K562 (cell line): ENCODE results near the gene GZF1. TPM values are rescaled to one million over a fixed set of nuclear protein-coding genes. Genes with fewer than 3 reads are reported as not detected.

Source experiments
- ATAC-seq: fragments of 200-7000 bp; cut with Tn5 transposase; 3 replicates; pipeline ENCODE4 v1.9.1; 2020; ENCODE audit warnings: moderate library complexity
- BruUV-seq: library from RNA; stranded (reverse); fragments of 400-500 nt; replicated peaks from 2 replicates; lab custom pipeline; 2021; lab: Mats Ljungman, UMichigan
- CTCF ChIA-PET: fragments of 300-600 bp; formaldehyde crosslinking; extraction: SDS; loops from one replicate; lab custom pipeline; 2021; ENCODE audit warnings: low intra/inter-chr PET ratio; lab: Yijun Ruan, JAX
- POLR2A ChIA-PET: fragments of 300-600, 350-650 bp; sonication (Branson Sonifier 250); formaldehyde crosslinking; extraction: SDS; loops from one replicate; lab custom pipeline; 2021; ENCODE audit warnings: antibody characterized with exemption, inconsistent platforms; lab: Yijun Ruan, JAX
- DNase-seq, 4 experiments: peaks; one replicate each; pipeline versions ENCODE4 v3.0.0 to v3.0.0-alpha.2; 2011 to 2018; ENCODE audit warnings: low spot score in 3 of 4, mixed read lengths in 3 of 4; ENCODE audit errors: extremely low read depth in 1 of 4
- FAIRE-seq: peaks from 2 replicates; lab custom pipeline; 2011; peaks lifted over from hg19 to GRCh38; lab: Jason Lieb, UNC
- H2AFZ ChIP-seq: 2 replicates; pipeline ENCODE4 v1.6.0; 2011; ENCODE audit warnings: low read depth, low read length, control low read depth, inconsistent platforms
- H3K27ac ChIP-seq: fragments of 200-600 bp; 3 replicates; pipeline ENCODE4 v1.8.0; 2011; ENCODE audit warnings: low read depth, mild to moderate bottlenecking, control low read depth, inconsistent platforms, low read length, moderate library complexity, mixed read lengths; ENCODE audit errors: extremely low read depth
- H3K27me3 ChIP-seq, 2 experiments: fragments of 300-600 bp in 1 of 2; 2 replicates in 1 of 2; 3 replicates in 1 of 2; pipeline versions ENCODE4 v1.6.0 to v1.8.0; 2011; ENCODE audit warnings: inconsistent platforms in 2 of 2, low read length in 2 of 2, mild to moderate bottlenecking in 1 of 2, mixed read lengths in 1 of 2, moderate library complexity in 1 of 2; ENCODE audit not compliant: control insufficient read depth in 2 of 2, insufficient read depth in 2 of 2
- H3K36me3 ChIP-seq: fragments of 300-600 bp; 3 replicates; pipeline ENCODE4 v1.8.0; 2011; ENCODE audit warnings: mild to moderate bottlenecking, low read length, inconsistent platforms; ENCODE audit not compliant: control insufficient read depth, insufficient read depth
- H3K4me1 ChIP-seq, 2 experiments: fragments of 200-600 bp in 1 of 2; replicated peaks in 1 of 2; 2 replicates in 1 of 2; 3 replicates in 1 of 2; pipeline versions ENCODE4 v1.5.1 to v1.8.0; 2011; ENCODE audit warnings: inconsistent platforms in 2 of 2, low read length in 2 of 2, mild to moderate bottlenecking in 1 of 2, mixed read lengths in 1 of 2, moderate library complexity in 1 of 2; ENCODE audit not compliant: control insufficient read depth in 2 of 2, insufficient read depth in 2 of 2
- H3K4me2 ChIP-seq: 2 replicates; pipeline ENCODE4 v1.6.1; 2011; ENCODE audit warnings: low read length, control low read depth, inconsistent platforms, mixed read lengths; ENCODE audit not compliant: insufficient read depth
- H3K4me3 ChIP-seq: fragments of 200-600 bp; sonication (generic), shearing (Covaris generic); 2 replicates; pipeline ENCODE4 v1.5.1; 2016; ENCODE audit warnings: control low read depth, inconsistent platforms
- H3K79me2 ChIP-seq: fragments of 200-600 bp; 3 replicates; pipeline ENCODE4 v1.8.0; 2011; ENCODE audit warnings: low read length, inconsistent platforms; ENCODE audit not compliant: control insufficient read depth, insufficient read depth
- H3K9ac ChIP-seq, 2 experiments: 2 replicates each; pipeline versions ENCODE4 v1.6.0 to v1.6.1; 2011; ENCODE audit warnings: low read depth in 2 of 2, low read length in 2 of 2, control low read depth in 1 of 2, inconsistent platforms in 1 of 2, mild to moderate bottlenecking in 1 of 2, mixed read lengths in 1 of 2; ENCODE audit not compliant: insufficient read depth in 1 of 2
- H3K9me1 ChIP-seq: one replicate; pipeline ENCODE4 v1.6.0; 2011; ENCODE audit warnings: inconsistent platforms, mild to moderate bottlenecking, low read length, moderate library complexity; ENCODE audit not compliant: control insufficient read depth, insufficient read depth
- H3K9me3 ChIP-seq: replicated peaks from 2 replicates; pipeline ENCODE4 v1.5.1; 2011; ENCODE audit warnings: low read depth, low read length, inconsistent platforms; ENCODE audit not compliant: control insufficient read depth, insufficient read depth
- H4K20me1 ChIP-seq: replicated peaks from 2 replicates; pipeline ENCODE4 v1.6.1; 2011; ENCODE audit warnings: low read length, inconsistent platforms, mixed read lengths; ENCODE audit not compliant: control insufficient read depth, insufficient read depth
- ATF4 ChIP-seq: fragments of 450-650 bp; formaldehyde crosslinking; IDR thresholded peaks from 2 replicates; pipeline ENCODE4 v1.4.0; 2022; ENCODE audit warnings: mild to moderate bottlenecking, moderate library complexity
- FOSL1 ChIP-seq: fragments of 200-800 bp; sonication (Bioruptor generic); conservative IDR thresholded peaks from 2 replicates; pipeline ENCODE4 v1.6.1; 2016; ENCODE audit warnings: missing genetic modification characterization, missing compliant biosample characterization
- FOXJ3 ChIP-seq: sonication (generic); formaldehyde crosslinking; IDR thresholded peaks from 2 replicates; pipeline ENCODE4 v1.4.0; 2020; ENCODE audit warnings: mild to moderate bottlenecking, missing genetic modification reagents
- FOXK1 ChIP-seq: sonication (generic); formaldehyde crosslinking; IDR thresholded peaks from 2 replicates; pipeline ENCODE4 v1.8.0; 2022; ENCODE audit warnings: missing genetic modification reagents, mild to moderate bottlenecking, borderline replicate concordance
- FUS ChIP-seq: fragments of 200-400 bp; formaldehyde crosslinking; optimal IDR thresholded peaks from 2 replicates; pipeline ENCODE3; 2017; ENCODE audit warnings: low read depth, low read length
- HNRNPLL ChIP-seq: fragments of 200-400 bp; formaldehyde crosslinking; IDR thresholded peaks from 2 replicates; pipeline ENCODE4 v1.6.1; 2017; ENCODE audit warnings: low read length, low read depth, mild to moderate bottlenecking; ENCODE audit not compliant: poor library complexity, severe bottlenecking
- HOXB6 ChIP-seq: fragments of 250-450 bp; sonication (Bioruptor Pico); IDR thresholded peaks from 2 replicates; pipeline ENCODE4 v1.5.1; 2022; ENCODE audit warnings: mild to moderate bottlenecking, borderline replicate concordance
- MCM3 ChIP-seq: fragments of 450-650 bp; IDR thresholded peaks from 2 replicates; pipeline ENCODE4 v1.6.1; 2016
- NCOA2 ChIP-seq, 2 experiments: fragments of 450-650 bp; IDR thresholded peaks; 2 replicates each; pipeline ENCODE4 v1.6.1; 2018; ENCODE audit warnings: mild to moderate bottlenecking in 2 of 2, moderate library complexity in 1 of 2; ENCODE audit not compliant: partially characterized antibody in 2 of 2
- NR4A1 ChIP-seq, 2 experiments: fragments of 250-450 bp in 1 of 2; fragments of 450-650 bp in 1 of 2; sonication (Bioruptor Pico) in 1 of 2; IDR thresholded peaks; 2 replicates each; pipeline versions ENCODE4 v1.4.0 to v1.6.1; 2016 to 2020; ENCODE audit warnings: mild to moderate bottlenecking in 2 of 2, missing compliant biosample characterization in 1 of 2, missing genetic modification characterization in 1 of 2, moderate library complexity in 1 of 2
- PBX2 ChIP-seq, 2 experiments: IDR thresholded peaks in 1 of 2; conservative IDR thresholded peaks in 1 of 2; 2 replicates each; pipeline ENCODE4 v1.6.1; 2016; ENCODE audit warnings: low read depth in 2 of 2, mild to moderate bottlenecking in 1 of 2, missing compliant biosample characterization in 1 of 2, missing genetic modification characterization in 1 of 2, moderate library complexity in 1 of 2
- SMAD1 ChIP-seq: fragments of 150-350 bp; IDR thresholded peaks from 2 replicates; pipeline ENCODE4 v1.6.1; 2014; ENCODE audit warnings: low read length, low read depth; ENCODE audit not compliant: partially characterized antibody
- SMAD4 ChIP-seq: fragments of 250-450 bp; sonication (Bioruptor Pico); conservative IDR thresholded peaks from 2 replicates; pipeline ENCODE4 v1.8.0; 2021; ENCODE audit warnings: inconsistent platforms, mild to moderate bottlenecking, moderate library complexity
- SREBF1 ChIP-seq: fragments of 150-350 bp; IDR thresholded peaks from 2 replicates; pipeline ENCODE4 v1.6.1; 2014; ENCODE audit warnings: antibody characterized with exemption, low read depth, low read length, borderline replicate concordance
- ZBTB33 ChIP-seq: sonication (generic); formaldehyde crosslinking; IDR thresholded peaks from 2 replicates; pipeline ENCODE4 v1.8.1; 2023; ENCODE audit warnings: mild to moderate bottlenecking, missing genetic modification reagents
- ZFPM2 ChIP-seq: fragments of 250-450 bp; sonication (Bioruptor Pico); IDR thresholded peaks from 2 replicates; pipeline ENCODE4 v1.5.1; 2022; ENCODE audit warnings: mild to moderate bottlenecking
- ZKSCAN8 ChIP-seq: fragments of 200-800 bp; sonication (Bioruptor generic); IDR thresholded peaks from 2 replicates; pipeline ENCODE4 v1.6.1; 2016; ENCODE audit warnings: missing genetic modification characterization, missing compliant biosample characterization
- ZNF785 ChIP-seq: fragments of 250-450 bp; sonication (Bioruptor Pico); IDR thresholded peaks from 2 replicates; pipeline ENCODE4 v1.4.0; 2020; ENCODE audit warnings: mild to moderate bottlenecking
- WGBS: fragments of 100-300 bp; shearing (Covaris generic); methylation state at CpG from one replicate; pipeline ENCODE4 v1.1.6; 2016; ENCODE audit warnings: low coverage, mixed read lengths; ENCODE audit not compliant: insufficient coverage; ENCODE audit errors: missing lambda C conversion rate; 5-methylcytosine and 5-hydroxymethylcytosine counted together
- in situ Hi-C: fragments of 300-500 bp; cut with MboI; formaldehyde crosslinking; loops from 4 replicates; pipeline ENCODE4 v1.15.0; 2018; ENCODE audit warnings: inconsistent platforms, mixed read lengths
- intact Hi-C: fragments of 100-400 bp; cut with micrococcal nuclease; formaldehyde crosslinking; loops from 2 replicates; pipeline ENCODE4 v1.14.2; 2022
- polyA plus RNA-seq, 8 experiments: library from polyadenylated mRNA; depleted of rRNA in 4 of 8; stranded (reverse) in 5 of 8; unstranded in 3 of 8; fragments of >200 nt; fragmentation: Nextera tagmentation in 2 of 8; fragmentation: Illumina TruSeq in 1 of 8; extraction: Ambion mirVana in 2 of 8; extraction: Trizol in 1 of 8; gene quantifications; 2 replicates each; pipeline versions ENCODE4 v1.2.1 to v1.2.3, GENCODE V29; 2011 to 2014; ENCODE audit warnings: inconsistent platforms in 1 of 8, missing spikeins in 1 of 8
- total RNA-seq, 7 experiments: library from RNA; depleted of rRNA in 6 of 7; stranded (reverse); fragments of >200 nt in 6 of 7; fragmentation: Illumina TruSeq in 2 of 7; extraction: Trizol in 2 of 7; gene quantifications; 2 replicates each; pipeline versions ENCODE4 v1.2.1 to v1.2.3, GENCODE V29; 2011 to 2021; ENCODE audit warnings: low replicate concordance in 1 of 7

The GZF1 gene
- total and polyA plus RNA-seq, 9 of the 15 experiments (the other 6 are each of a cell fraction or from before 2014, with no cell fraction given) = 1.2 to 15.7 (median 7.4) TPM

GRCh38 chr20:23409800-23410199, 47.8 kb downstream of the GZF1 start:
- intact Hi-C loops (loop anchor here (5.0 kb wide), 1 partner anchor 47 kb away; the partner anchor contains the start of gene GZF1), in situ Hi-C loops (no loop called here)
- DNase-seq (no peak), ATAC-seq (no peak), FAIRE-seq (no peak)
- Histone ChIP-seq H3K4me1 (peaks cover 0 to 4% of the 10 kb centered on the region in 2 experiments; a peak in 3 of 5 replicates), H3K27me3 (no peaks in the 10 kb centered on the region), H4K20me1 (no peaks in the 10 kb centered on the region), H3K4me3 (no peak overlapping the region), H3K79me2 (peaks cover 95% of the 10 kb centered on the region), H3K4me2 (no peak overlapping the region), H3K9ac (no peak overlapping the region; a peak in 1 of 4 replicates), H2AFZ (no peak overlapping the region), H3K27ac (no peak overlapping the region), H3K36me3 (no peaks in the 10 kb centered on the region), H3K9me3 (no peaks in the 10 kb centered on the region), H3K9me1 (no peaks in the 10 kb centered on the region)
- no peak for TF ChIP-seq HNRNPLL
- TF ChIP-seq ZFPM2 = no peak
- no peak for TF ChIP-seq NR4A1 (CRISPR knock-in tag; IDR thresholded peaks at IDR 0.05)
- TF ChIP-seq NR4A1 (tag; IDR thresholded peaks at IDR 0.05) = no peak
- no peak for TF ChIP-seq ZBTB33 (CRISPR knock-in tag)
- TF ChIP-seq FUS = no peak
- TF ChIP-seq FOXK1 (CRISPR knock-in tag) = no peak
- TF ChIP-seq HOXB6 (CRISPR knock-in tag) = no peak
- TF ChIP-seq PBX2 (CRISPR knock-in tag; IDR thresholded peaks at IDR 0.05; ENCODE audit: low read depth) = no peak
- TF ChIP-seq PBX2 (tag; conservative IDR thresholded peaks at IDR 0.05; ENCODE audit: low read depth) = no peak
- no peak for TF ChIP-seq NCOA2 (IDR thresholded peaks at IDR 0.05; ENCODE audit: partially characterized antibody in 2 of 2)
- TF ChIP-seq SREBF1 = no peak
- no peak for TF ChIP-seq ZKSCAN8 (CRISPR knock-in tag)
- TF ChIP-seq SMAD4 (CRISPR knock-in tag) = no peak
- TF ChIP-seq ZNF785 (CRISPR knock-in tag) = no peak
- no peak for TF ChIP-seq SMAD1
- TF ChIP-seq FOSL1 (tag) = no peak
- TF ChIP-seq MCM3 = no peak
- TF ChIP-seq FOXJ3 (CRISPR knock-in tag) = no peak
- TF ChIP-seq ATF4 (CRISPR knock-in tag) = no peak
- ChIA-PET POLR2A (interaction anchor here (2.2 kb wide), 1 partner anchor 10 kb away, joined by 11 read pairs; no protein-coding TSS in a partner anchor), CTCF (no interaction called here)
- WGBS = 79% methylated on average over 3 of the region's 3 CpGs
- BruUV-seq = no TSS peak
